GM10266 (cell line): ENCODE measurements around the gene DNAJC27.

ENCODE experiments used
- DNase-seq: peaks from one replicate; pipeline ENCODE4 v3.0.0; 2012; ENCODE audit errors: extremely low spot score
- CTCF ChIP-seq: IDR thresholded peaks from 2 replicates; pipeline ENCODE4 v1.5.1; 2012; ENCODE audit warnings: mild to moderate bottlenecking, low read depth; ENCODE audit not compliant: control insufficient read depth, insufficient read depth; ENCODE audit errors: missing control alignments

Gene DNAJC27

GRCh38 chr2:24898122-24899109, 73.3 kb downstream of the DNAJC27 start:
- no peak for TF ChIP-seq CTCF
- no peak for DNase-seq

- no peak for DNase-seq
- no peak for TF ChIP-seq CTCF
These were observed 77.0 kb downstream of the DNAJC27 start for GRCh38 chr2:24894750-24895149.

- no peak for DNase-seq
- TF ChIP-seq CTCF, result no peak
These were observed 77.8 kb downstream of the DNAJC27 start for GRCh38 chr2:24893934-24894333.
